WTC11 (cell line): Measurements from ENCODE around the gene PRKRA. TPM values are rescaled to one million over a fixed set of nuclear protein-coding genes. Genes with fewer than 3 reads are reported as not detected.

Experiments
- ATAC-seq: fragments of 200-7000 bp; cut with Tn5 transposase; 2 replicates; pipeline ENCODE4 v1.10.0; 2021; ENCODE audit warnings: mild to moderate bottlenecking, moderate library complexity
- CTCF ChIA-PET: fragments of 300-600 bp; sonication (Branson Sonifier 250); formaldehyde crosslinking; loops from one replicate; lab custom pipeline; 2021; ENCODE audit warnings: antibody characterized with exemption; lab: Charles Lee
- POLR2A ChIA-PET: fragments of 350-600 bp; sonication (Branson Sonifier 250); formaldehyde crosslinking; loops from one replicate; lab custom pipeline; 2021; ENCODE audit warnings: antibody characterized with exemption; lab: Charles Lee
- DNase-seq: peaks from one replicate; pipeline ENCODE4 v3.0.0; 2021; ENCODE audit warnings: low spot score
- H3K27ac Mint-ChIP-seq: 2 replicates; pipeline ENCODE4 v1.8.0; 2021; ENCODE audit warnings: mixed read lengths
- H3K27me3 Mint-ChIP-seq: 2 replicates; pipeline ENCODE4 v1.8.0; 2021; ENCODE audit warnings: low read depth, mild to moderate bottlenecking, moderate library complexity, mixed read lengths
- H3K36me3 Mint-ChIP-seq: 2 replicates; pipeline ENCODE4 v1.8.0; 2021; ENCODE audit warnings: mixed read lengths
- H3K4me1 Mint-ChIP-seq: 2 replicates; pipeline ENCODE4 v1.8.0; 2022; ENCODE audit warnings: mixed read lengths
- H3K4me3 Mint-ChIP-seq: 2 replicates; pipeline ENCODE4 v1.8.0; 2021; ENCODE audit warnings: mild to moderate bottlenecking, moderate library complexity, mixed read lengths
- H3K9me3 Mint-ChIP-seq: 2 replicates; pipeline ENCODE4 v1.8.0; 2021; ENCODE audit warnings: mixed read lengths
- CDX4 ChIP-seq: fragments of 250-450 bp; sonication (Bioruptor Pico); IDR thresholded peaks from 2 replicates; pipeline ENCODE4 v1.9.0; 2021; ENCODE audit warnings: moderate library complexity, mild to moderate bottlenecking, inconsistent platforms, borderline replicate concordance
- CTCF ChIP-seq: fragments of 200-600 bp; IDR thresholded peaks from 2 replicates; pipeline ENCODE4 v1.8.0; 2022; ENCODE audit warnings: antibody characterized with exemption
- GTF2I ChIP-seq: fragments of 250-450 bp; sonication (Bioruptor Pico); conservative IDR thresholded peaks from 2 replicates; pipeline ENCODE4 v1.4.0; 2021; ENCODE audit warnings: mild to moderate bottlenecking
- IRF2 ChIP-seq: sonication (generic); formaldehyde crosslinking; IDR thresholded peaks from 2 replicates; pipeline ENCODE4 v1.8.0; 2022; ENCODE audit warnings: low read depth, missing genetic modification reagents, borderline replicate concordance
- JUN ChIP-seq: sonication (generic); formaldehyde crosslinking; IDR thresholded peaks from 2 replicates; pipeline ENCODE4 v1.8.0; 2023; ENCODE audit warnings: mild to moderate bottlenecking, missing genetic modification reagents
- NR1H2 ChIP-seq: sonication (generic); formaldehyde crosslinking; IDR thresholded peaks from 2 replicates; pipeline ENCODE4 v1.9.0; 2021; ENCODE audit warnings: mild to moderate bottlenecking, moderate library complexity, missing genetic modification reagents
- NR2C2 ChIP-seq: sonication (generic); formaldehyde crosslinking; IDR thresholded peaks from 2 replicates; pipeline ENCODE4 v1.8.0; 2022; ENCODE audit warnings: mild to moderate bottlenecking, missing genetic modification reagents
- OVOL2 ChIP-seq: fragments of 250-450 bp; sonication (Bioruptor Pico); IDR thresholded peaks from 2 replicates; pipeline ENCODE4 v1.9.0; 2021; ENCODE audit warnings: mild to moderate bottlenecking, borderline replicate concordance
- RELA ChIP-seq: sonication (generic); formaldehyde crosslinking; IDR thresholded peaks from 2 replicates; pipeline ENCODE4 v1.8.1; 2022; ENCODE audit warnings: missing genetic modification reagents, mild to moderate bottlenecking, borderline replicate concordance
- SMAD3 ChIP-seq: sonication (generic); formaldehyde crosslinking; IDR thresholded peaks from 2 replicates; pipeline ENCODE4 v1.8.0; 2022; ENCODE audit warnings: missing genetic modification reagents, mild to moderate bottlenecking, borderline replicate concordance
- SMAD4 ChIP-seq: sonication (generic); formaldehyde crosslinking; IDR thresholded peaks from 2 replicates; pipeline ENCODE4 v1.8.0; 2022; ENCODE audit warnings: mild to moderate bottlenecking, missing genetic modification reagents
- TCF7 ChIP-seq: sonication (generic); formaldehyde crosslinking; IDR thresholded peaks from 2 replicates; pipeline ENCODE4 v1.8.0; 2022; ENCODE audit warnings: mild to moderate bottlenecking, low read depth, missing genetic modification reagents, moderate library complexity
- TEAD1 ChIP-seq: sonication (generic); formaldehyde crosslinking; IDR thresholded peaks from 2 replicates; pipeline ENCODE4 v1.8.0; 2022; ENCODE audit warnings: mild to moderate bottlenecking, missing genetic modification reagents
- ZNF263 ChIP-seq: sonication (generic); formaldehyde crosslinking; IDR thresholded peaks from 2 replicates; pipeline ENCODE4 v1.8.1; 2022; ENCODE audit warnings: low read depth, mild to moderate bottlenecking, moderate library complexity, missing genetic modification reagents
- ZNF423 ChIP-seq: fragments of 250-450 bp; sonication (Bioruptor Pico); IDR thresholded peaks from 2 replicates; pipeline ENCODE4 v2.1.2; 2022; ENCODE audit warnings: mild to moderate bottlenecking, moderate library complexity
- total RNA-seq: library from RNA; stranded (reverse); gene quantifications from 3 replicates; pipeline ENCODE4 v1.2.3, GENCODE V29; 2021
- TF ChIP-seq, protein P1 (sequence below): fragments of 250-450 bp; sonication (Bioruptor Pico); IDR thresholded peaks from 2 replicates; pipeline ENCODE4 v1.9.0; 2021; ENCODE audit warnings: mild to moderate bottlenecking
- TF ChIP-seq, protein P2 (sequence below): sonication (generic); formaldehyde crosslinking; IDR thresholded peaks from 2 replicates; pipeline ENCODE4 v1.8.1; 2023; ENCODE audit warnings: mild to moderate bottlenecking, moderate library complexity, missing genetic modification reagents
- TF ChIP-seq, protein P3 (sequence below): sonication (generic); formaldehyde crosslinking; IDR thresholded peaks from 2 replicates; pipeline ENCODE4 v1.8.0; 2022; ENCODE audit warnings: mild to moderate bottlenecking, missing genetic modification reagents
- TF ChIP-seq, protein P4 (sequence below): sonication (generic); formaldehyde crosslinking; IDR thresholded peaks from 2 replicates; pipeline ENCODE4 v1.8.1; 2023; ENCODE audit warnings: mild to moderate bottlenecking, missing genetic modification reagents
- TF ChIP-seq, protein P5 (sequence below): sonication (generic); formaldehyde crosslinking; IDR thresholded peaks from 2 replicates; pipeline ENCODE4 v1.8.1; 2023; ENCODE audit warnings: mild to moderate bottlenecking, missing genetic modification reagents

PRKRA gene
- total RNA-seq, 1 experiment from 2014 or later, result 55.4 TPM

GRCh38 chr2:178482437-178482836 is 31.5 kb upstream of the PRKRA start:
- ATAC-seq, result no peak
- no peaks in the 10 kb centered on the region; the same call in 1 of the 2 replicates for H3K36me3 Mint-ChIP-seq
- ChIA-PET POLR2A (interaction anchor here (0.6 to 0.7 kb wide), 2 partner anchors 43 to 48 kb away, joined by 6 to 7 read pairs; no protein-coding TSS in a partner anchor), CTCF (interaction anchor here (0.6 to 1.3 kb wide), 4 partner anchors 32 to 218 kb away, joined by 3 to 4 read pairs (median 3); partner anchors contain the start of genes PJVK and PRKRA)
- H3K27me3 Mint-ChIP-seq, result no peaks in the 10 kb centered on the region
- H3K9me3 Mint-ChIP-seq, result no peaks in the 10 kb centered on the region
- H3K27ac Mint-ChIP-seq, result no peak overlapping the region
- H3K4me1 Mint-ChIP-seq, result peaks cover 25% of the 10 kb centered on the region
- peak overlapping the region; percentile 88 for H3K4me3 Mint-ChIP-seq
- no peak for DNase-seq
- no peak for TF ChIP-seq SMAD3 (CRISPR knock-in tag)
- no peak for TF ChIP-seq CTCF
- TF ChIP-seq GTF2I, result no peak
- TF ChIP-seq SMAD4 (CRISPR knock-in tag), result no peak
- TF ChIP-seq JUN (CRISPR knock-in tag), result no peak
- TF ChIP-seq CDX4 (CRISPR knock-in tag), result no peak
- no peak for TF ChIP-seq ZNF263
- TF ChIP-seq IRF2 (CRISPR knock-in tag), result no peak

- H3K4me1 Mint-ChIP-seq, result peaks cover 28% of the 10 kb centered on the region
- no peaks in the 10 kb centered on the region for H3K9me3 Mint-ChIP-seq
- peak within 1 kb of the TSS; percentile 94 for H3K4me3 Mint-ChIP-seq
- ChIA-PET CTCF (interaction anchor here (2.0 to 2.1 kb wide), 2 partner anchors 30 to 42 kb away, joined by 11 to 14 read pairs; partner anchors contain the start of genes PJVK and PRKRA), POLR2A (interaction anchor here (0.5 to 1.1 kb wide), 4 partner anchors 25 to 43 kb away, joined by 3 to 6 read pairs (median 4); partner anchors contain the start of genes PJVK and PRKRA)
- DNase-seq (peak; percentile 88), ATAC-seq (peak; percentile 82)
- H3K36me3 Mint-ChIP-seq, result no peaks in the 10 kb centered on the region
- H3K27ac Mint-ChIP-seq, result peak within 1 kb of the TSS; percentile 99
- H3K27me3 Mint-ChIP-seq, result no peaks in the 10 kb centered on the region; the same call in 1 of the 2 replicates
- TF ChIP-seq, protein P1, sequence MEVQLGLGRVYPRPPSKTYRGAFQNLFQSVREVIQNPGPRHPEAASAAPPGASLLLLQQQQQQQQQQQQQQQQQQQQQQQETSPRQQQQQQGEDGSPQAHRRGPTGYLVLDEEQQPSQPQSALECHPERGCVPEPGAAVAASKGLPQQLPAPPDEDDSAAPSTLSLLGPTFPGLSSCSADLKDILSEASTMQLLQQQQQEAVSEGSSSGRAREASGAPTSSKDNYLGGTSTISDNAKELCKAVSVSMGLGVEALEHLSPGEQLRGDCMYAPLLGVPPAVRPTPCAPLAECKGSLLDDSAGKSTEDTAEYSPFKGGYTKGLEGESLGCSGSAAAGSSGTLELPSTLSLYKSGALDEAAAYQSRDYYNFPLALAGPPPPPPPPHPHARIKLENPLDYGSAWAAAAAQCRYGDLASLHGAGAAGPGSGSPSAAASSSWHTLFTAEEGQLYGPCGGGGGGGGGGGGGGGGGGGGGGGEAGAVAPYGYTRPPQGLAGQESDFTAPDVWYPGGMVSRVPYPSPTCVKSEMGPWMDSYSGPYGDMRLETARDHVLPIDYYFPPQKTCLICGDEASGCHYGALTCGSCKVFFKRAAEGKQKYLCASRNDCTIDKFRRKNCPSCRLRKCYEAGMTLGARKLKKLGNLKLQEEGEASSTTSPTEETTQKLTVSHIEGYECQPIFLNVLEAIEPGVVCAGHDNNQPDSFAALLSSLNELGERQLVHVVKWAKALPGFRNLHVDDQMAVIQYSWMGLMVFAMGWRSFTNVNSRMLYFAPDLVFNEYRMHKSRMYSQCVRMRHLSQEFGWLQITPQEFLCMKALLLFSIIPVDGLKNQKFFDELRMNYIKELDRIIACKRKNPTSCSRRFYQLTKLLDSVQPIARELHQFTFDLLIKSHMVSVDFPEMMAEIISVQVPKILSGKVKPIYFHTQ (CRISPR knock-in tag), result no peak
- TF ChIP-seq SMAD4 (CRISPR knock-in tag) (no peak), ZNF423 (CRISPR knock-in tag) (no peak), RELA (no peak), NR1H2 (CRISPR knock-in tag) (no peak), TCF7 (CRISPR knock-in tag) (no peak), NR2C2 (CRISPR knock-in tag) (0 out of 2 replicates have a peak, but pooled peaks have one; percentile 40), TEAD1 (CRISPR knock-in tag) (0 out of 2 replicates have a peak, but pooled peaks have one; percentile 32), JUN (CRISPR knock-in tag) (no peak), OVOL2 (CRISPR knock-in tag) (no peak)
- TF ChIP-seq, protein P2, sequence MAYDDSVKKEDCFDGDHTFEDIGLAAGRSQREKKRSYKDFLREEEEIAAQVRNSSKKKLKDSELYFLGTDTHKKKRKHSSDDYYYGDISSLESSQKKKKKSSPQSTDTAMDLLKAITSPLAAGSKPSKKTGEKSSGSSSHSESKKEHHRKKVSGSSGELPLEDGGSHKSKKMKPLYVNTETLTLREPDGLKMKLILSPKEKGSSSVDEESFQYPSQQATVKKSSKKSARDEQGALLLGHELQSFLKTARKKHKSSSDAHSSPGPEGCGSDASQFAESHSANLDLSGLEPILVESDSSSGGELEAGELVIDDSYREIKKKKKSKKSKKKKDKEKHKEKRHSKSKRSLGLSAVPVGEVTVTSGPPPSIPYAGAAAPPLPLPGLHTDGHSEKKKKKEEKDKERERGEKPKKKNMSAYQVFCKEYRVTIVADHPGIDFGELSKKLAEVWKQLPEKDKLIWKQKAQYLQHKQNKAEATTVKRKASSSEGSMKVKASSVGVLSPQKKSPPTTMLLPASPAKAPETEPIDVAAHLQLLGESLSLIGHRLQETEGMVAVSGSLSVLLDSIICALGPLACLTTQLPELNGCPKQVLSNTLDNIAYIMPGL, result peak; percentile 82; the same call in 1 of the 2 replicates
- TF ChIP-seq, protein P3, sequence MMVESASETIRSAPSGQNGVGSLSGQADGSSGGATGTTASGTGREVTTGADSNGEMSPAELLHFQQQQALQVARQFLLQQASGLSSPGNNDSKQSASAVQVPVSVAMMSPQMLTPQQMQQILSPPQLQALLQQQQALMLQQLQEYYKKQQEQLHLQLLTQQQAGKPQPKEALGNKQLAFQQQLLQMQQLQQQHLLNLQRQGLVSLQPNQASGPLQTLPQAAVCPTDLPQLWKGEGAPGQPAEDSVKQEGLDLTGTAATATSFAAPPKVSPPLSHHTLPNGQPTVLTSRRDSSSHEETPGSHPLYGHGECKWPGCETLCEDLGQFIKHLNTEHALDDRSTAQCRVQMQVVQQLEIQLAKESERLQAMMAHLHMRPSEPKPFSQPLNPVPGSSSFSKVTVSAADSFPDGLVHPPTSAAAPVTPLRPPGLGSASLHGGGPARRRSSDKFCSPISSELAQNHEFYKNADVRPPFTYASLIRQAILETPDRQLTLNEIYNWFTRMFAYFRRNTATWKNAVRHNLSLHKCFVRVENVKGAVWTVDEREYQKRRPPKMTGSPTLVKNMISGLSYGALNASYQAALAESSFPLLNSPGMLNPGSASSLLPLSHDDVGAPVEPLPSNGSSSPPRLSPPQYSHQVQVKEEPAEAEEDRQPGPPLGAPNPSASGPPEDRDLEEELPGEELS (CRISPR knock-in tag), result peak; percentile 38; the same call in 1 of the 2 replicates
- TF ChIP-seq, protein P4, sequence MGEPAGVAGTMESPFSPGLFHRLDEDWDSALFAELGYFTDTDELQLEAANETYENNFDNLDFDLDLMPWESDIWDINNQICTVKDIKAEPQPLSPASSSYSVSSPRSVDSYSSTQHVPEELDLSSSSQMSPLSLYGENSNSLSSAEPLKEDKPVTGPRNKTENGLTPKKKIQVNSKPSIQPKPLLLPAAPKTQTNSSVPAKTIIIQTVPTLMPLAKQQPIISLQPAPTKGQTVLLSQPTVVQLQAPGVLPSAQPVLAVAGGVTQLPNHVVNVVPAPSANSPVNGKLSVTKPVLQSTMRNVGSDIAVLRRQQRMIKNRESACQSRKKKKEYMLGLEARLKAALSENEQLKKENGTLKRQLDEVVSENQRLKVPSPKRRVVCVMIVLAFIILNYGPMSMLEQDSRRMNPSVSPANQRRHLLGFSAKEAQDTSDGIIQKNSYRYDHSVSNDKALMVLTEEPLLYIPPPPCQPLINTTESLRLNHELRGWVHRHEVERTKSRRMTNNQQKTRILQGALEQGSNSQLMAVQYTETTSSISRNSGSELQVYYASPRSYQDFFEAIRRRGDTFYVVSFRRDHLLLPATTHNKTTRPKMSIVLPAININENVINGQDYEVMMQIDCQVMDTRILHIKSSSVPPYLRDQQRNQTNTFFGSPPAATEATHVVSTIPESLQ (CRISPR knock-in tag), result no peak
- TF ChIP-seq, protein P5, sequence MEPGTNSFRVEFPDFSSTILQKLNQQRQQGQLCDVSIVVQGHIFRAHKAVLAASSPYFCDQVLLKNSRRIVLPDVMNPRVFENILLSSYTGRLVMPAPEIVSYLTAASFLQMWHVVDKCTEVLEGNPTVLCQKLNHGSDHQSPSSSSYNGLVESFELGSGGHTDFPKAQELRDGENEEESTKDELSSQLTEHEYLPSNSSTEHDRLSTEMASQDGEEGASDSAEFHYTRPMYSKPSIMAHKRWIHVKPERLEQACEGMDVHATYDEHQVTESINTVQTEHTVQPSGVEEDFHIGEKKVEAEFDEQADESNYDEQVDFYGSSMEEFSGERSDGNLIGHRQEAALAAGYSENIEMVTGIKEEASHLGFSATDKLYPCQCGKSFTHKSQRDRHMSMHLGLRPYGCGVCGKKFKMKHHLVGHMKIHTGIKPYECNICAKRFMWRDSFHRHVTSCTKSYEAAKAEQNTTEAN (CRISPR knock-in tag), result no peak
Observed at GRCh38 chr2:178480227-178481181, 29.5 kb upstream of the PRKRA start, which contains the start of gene PLEKHA3. Gene PLEKHA3 (plus strand): TSS chr2:178480457. CDS start chr2:178480870, 413 bp downstream.
